Stimulated activated CD4-positive, alpha-beta T cell treated with anti-CD3 and anti-CD28 coated beads, TNF-alpha, amount 100 ng/mL, for 24 hours (primary cell): Measurements from ENCODE around the gene SRGAP1.

ENCODE experiments used
- DNase-seq, 3 experiments: peaks; one replicate each; pipeline ENCODE4 v3.0.0-alpha.2; 2020; ENCODE audit warnings: low read depth in 3 of 3

The SRGAP1 gene

DNA sequence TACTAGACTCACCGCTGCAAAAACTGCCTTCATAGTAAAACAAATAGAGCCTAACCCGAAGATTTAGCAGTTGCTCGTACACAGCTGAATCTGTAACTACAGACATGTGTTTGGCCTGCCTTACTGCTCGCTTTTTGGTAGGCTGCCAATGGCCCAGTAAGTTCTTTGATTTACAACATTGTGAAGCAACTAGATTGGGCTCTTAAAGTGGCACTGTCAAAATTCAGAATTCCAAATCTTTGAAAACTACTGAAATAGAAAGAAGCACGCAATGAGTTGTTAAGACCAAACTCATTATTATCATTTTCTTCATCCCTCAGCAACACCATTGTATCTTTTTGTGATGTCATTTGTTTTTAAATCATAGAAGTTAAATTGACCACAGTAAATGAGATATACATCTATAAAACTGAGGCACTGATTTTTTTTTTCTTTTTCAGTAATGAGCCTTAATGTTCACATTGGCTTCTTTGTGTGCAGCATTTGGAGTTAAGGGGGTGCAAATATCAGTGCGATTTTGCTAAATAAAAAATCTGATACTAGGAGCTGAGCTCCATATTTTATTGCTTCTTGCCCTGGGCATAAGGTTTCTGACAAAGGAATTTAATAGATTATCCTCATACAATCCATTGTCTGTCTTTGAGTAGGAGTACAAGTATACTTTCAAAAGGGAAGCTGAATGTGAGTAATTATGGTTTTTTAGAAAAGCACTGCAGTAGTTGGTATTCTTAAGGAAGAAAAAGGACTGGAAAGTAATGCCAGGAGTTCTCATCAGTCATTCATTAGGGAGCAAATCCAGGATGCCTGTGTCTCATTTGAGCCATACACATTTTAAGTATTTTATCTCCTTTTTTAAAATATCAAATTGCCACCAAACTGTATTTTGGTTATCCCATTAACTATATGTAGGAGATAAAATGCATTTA is 239.0 kb downstream of the SRGAP1 start:
- no peak for DNase-seq

- DNase-seq: no peak
Observed at GRCh38 chr12:64085154-64085553, 240.7 kb downstream of the SRGAP1 start.

- DNase-seq: no peak
Observed at GRCh38 chr12:64085996-64086395, 241.5 kb downstream of the SRGAP1 start.

- DNase-seq: no peak
Observed at GRCh38 chr12:64086946-64087345, 242.4 kb downstream of the SRGAP1 start.

- DNase-seq: no peak
Observed at GRCh38 chr12:64087761-64088160, 243.3 kb downstream of the SRGAP1 start.

DNA sequence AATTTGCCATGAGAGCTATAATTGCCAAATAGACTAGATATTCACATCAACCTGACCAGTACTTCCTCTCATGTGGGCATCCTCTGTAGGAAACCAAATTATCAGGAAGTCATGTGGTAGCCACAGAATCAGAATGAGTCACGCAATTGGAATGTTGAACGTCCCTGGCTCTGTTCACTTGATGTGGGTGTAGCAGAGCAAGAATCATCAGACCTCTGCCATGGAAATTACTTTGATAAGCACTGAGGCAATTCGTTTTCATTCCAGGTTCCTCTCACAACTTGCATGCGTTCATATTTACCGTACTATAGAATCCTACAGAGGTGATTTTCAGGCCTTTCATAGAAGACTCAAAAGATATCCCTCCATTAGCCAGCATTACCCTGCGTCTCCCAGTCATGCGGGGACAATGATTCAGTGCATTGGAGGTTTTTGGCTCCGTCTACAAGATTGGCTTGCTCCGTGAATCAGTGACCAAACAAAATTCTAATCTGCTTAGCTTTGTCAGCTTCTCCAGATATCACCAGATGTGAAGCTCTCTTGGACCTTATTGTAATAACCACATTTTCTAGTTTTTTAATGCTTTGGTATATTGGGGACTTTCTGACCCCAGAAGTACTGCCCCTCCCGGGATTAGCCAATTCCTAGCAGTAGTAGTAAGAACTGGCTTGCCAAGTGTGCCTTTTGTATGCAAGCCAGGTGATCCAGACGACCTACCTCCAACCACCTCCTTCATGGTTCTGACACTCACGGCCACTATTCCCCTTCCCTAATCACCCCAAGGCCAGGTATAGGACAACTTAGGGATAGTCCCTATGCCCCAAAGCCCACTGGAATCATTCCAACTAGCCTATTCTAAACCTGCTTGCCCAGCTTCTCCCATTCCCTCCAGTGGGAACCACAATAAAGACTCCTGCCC is 244.2 kb downstream of the SRGAP1 start:
- DNase-seq: no peak

GRCh38 chr12:64090047-64090446 is 245.5 kb downstream of the SRGAP1 start:
- DNase-seq: no peak

- no peak for DNase-seq
Observed at GRCh38 chr12:64091186-64091585, 246.7 kb downstream of the SRGAP1 start.

GRCh38 chr12:64092507-64093196 is 248.2 kb downstream of the SRGAP1 start:
- DNase-seq: no peak

- DNase-seq: no peak
Observed at GRCh38 chr12:64093689-64094088, 249.2 kb downstream of the SRGAP1 start.

DNA sequence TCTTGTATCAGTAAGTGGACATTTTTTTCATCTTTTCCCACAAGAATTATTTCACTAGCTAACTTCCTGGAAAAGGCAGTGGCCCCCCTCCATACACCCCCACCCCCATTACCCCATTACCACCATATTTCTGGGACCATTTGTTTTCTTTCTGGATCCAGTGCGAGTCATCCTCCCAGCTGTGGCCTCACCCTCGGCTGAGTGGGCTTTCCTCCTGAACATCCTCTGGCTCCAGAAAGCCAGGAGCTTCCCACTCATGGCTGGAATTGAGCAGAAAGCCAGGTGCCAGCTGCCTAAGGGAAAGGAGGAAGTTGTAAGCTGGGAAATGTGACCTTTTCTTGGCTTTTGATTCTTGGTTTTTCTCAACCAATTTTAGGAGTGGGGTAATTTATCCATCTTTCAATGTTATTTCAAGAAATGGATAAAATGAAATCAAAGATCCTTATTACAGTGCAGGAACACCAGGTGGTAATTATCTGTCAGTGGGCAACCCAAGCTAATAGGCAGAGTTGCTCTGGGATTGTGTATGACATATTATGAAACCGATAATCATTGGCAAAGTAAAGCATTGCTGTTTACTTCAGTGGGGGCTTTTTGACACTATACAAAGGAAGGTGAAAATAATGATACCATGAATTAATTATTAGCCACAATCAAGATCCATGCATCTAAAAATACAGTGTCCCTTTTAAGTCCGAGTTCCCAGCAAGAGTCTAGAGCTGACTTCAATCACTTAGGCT is 253.0 kb downstream of the SRGAP1 start:
- DNase-seq: no peak

- DNase-seq: no peak
Observed at GRCh38 chr12:64098709-64099354, 254.3 kb downstream of the SRGAP1 start.

GRCh38 chr12:64099397-64099796 is 254.9 kb downstream of the SRGAP1 start:
- DNase-seq: no peak

DNA sequence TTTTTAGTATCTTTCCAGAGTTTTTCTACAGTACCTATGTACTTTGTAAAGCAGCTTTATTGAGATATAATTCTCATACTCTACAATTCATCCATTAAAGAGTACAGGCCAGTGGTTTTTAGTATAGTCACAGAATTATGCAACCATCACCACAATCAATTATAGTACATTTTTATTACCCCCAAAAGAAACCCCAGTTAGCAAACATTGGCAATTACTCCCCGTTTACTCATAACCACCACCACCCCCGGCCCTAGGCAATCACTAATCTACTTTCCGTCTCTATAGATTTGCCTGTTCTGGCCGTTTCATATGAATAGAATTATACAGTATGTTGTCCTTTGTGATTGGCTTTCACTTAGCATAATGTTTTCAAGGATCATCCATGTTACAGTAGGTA is 257.8 kb downstream of the SRGAP1 start:
- DNase-seq: no peak

DNA sequence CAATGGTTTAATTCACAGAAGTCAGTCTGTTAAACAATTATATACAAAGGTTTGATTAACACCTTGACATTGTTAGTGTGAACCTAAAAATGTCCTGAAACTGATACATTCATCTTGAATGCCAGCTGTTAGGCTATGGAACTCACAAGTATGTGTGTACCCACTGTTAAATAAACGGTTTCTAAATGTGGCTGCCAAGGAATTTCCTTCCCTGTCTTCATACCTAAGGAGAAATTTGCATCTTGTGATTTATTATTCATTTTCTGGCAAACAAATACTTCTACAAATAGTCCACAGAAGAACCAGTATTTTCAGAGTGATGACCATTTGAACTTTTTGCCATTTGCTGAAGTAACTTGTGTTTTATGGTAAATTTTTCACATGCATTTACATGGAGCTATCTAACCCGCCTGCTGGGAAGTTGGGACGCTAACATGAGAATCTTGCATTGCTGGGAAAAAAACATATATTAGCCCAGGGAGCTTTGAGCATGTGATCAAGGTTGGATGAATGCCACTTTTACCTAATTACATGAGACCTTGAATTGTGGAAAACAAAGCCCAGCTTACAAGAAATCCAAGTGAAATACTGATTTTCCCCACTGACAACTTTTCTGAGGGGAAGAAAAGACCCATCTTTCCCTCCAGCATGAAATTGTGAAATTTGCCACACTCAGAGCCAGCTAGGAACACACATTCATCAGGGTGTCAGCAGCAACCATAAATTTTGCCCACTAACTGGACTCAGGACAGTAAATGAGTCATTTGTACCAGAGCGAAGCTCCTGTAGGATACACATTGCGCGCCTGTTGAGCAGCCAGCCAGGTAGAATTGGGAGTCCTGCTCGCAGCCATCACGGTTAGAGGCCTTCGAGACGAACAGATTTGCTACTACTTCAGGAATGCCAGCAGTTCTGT is 259.6 kb downstream of the SRGAP1 start:
- no peak for DNase-seq

- DNase-seq: no peak
Observed at GRCh38 chr12:64105026-64105425, 260.5 kb downstream of the SRGAP1 start.

GRCh38 chr12:64107776-64108175 is 263.3 kb downstream of the SRGAP1 start:
- DNase-seq: no peak

- no peak for DNase-seq
Observed at GRCh38 chr12:64109706-64110105, 265.2 kb downstream of the SRGAP1 start.

- no peak for DNase-seq
Observed at GRCh38 chr12:64110864-64111263, 266.4 kb downstream of the SRGAP1 start.

DNA sequence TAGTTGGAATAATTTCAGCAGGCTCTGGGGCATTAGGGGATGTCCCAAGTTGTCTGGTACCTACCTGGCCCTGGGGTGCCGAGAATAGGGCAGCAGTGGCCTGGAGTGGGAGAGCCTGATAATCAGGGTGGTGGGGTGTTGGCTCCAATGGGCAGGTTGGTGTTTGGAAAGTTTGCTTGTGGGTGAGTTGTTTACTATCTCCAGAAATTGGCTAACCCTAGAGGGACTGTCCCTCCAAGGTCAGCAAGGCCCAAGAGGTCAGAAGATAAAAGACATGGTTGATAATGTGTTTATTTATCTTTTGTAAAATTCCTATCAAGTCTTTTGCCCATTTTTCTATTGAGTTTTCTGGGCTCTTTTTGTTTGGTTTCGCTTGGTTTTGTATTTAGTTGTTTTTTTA is 272.5 kb downstream of the SRGAP1 start:
- no peak for DNase-seq
